NCI-H2227 (cell line): ENCODE results near the gene IRF2BPL.

Source experiments
- DNase-seq: peaks from one replicate; lab custom pipeline; 2025; ENCODE audit not compliant: unreplicated experiment; lab: John Stamatoyannopoulos, UW

IRF2BPL gene

DNA sequence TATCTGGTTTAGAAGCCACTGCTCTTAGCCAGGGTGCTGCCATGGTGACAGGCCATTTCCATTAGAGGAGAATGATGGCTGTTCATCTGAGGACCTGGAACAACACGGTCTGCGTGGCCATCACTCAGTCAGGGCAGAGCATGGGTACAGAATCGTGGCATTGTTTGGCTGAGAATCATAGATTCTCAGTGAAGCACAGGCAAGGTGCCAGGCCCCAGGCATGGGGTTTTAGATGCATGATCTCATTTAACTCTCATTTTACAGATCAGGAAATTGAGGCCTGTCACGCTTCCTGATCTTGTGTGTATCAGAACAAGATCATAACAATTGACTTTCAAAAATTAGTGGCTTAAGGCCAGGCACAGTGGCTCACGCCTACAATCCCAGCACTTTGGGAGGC lies 26.8 kb upstream of the IRF2BPL start:
- no peak for DNase-seq

GRCh38 chr14:77053046-77053841 lies 24.7 kb upstream of the IRF2BPL start:
- no peak for DNase-seq

- DNase-seq = no peak
Measured at GRCh38 chr14:77052281-77053044, 24.0 kb upstream of the IRF2BPL start.

- DNase-seq = no peak
Measured at GRCh38 chr14:77051116-77051515, 22.6 kb upstream of the IRF2BPL start.

GRCh38 chr14:77046721-77047120 lies 18.2 kb upstream of the IRF2BPL start:
- no peak for DNase-seq

GRCh38 chr14:77045238-77046162 lies 17.0 kb upstream of the IRF2BPL start:
- no peak for DNase-seq

GRCh38 chr14:77044783-77045237 lies 16.3 kb upstream of the IRF2BPL start:
- no peak for DNase-seq

GRCh38 chr14:77043984-77044485 lies 15.5 kb upstream of the IRF2BPL start:
- no peak for DNase-seq

GRCh38 chr14:77043177-77043983 lies 14.9 kb upstream of the IRF2BPL start:
- DNase-seq = no peak

- DNase-seq = peak; percentile 46
Measured at GRCh38 chr14:77041881-77042545, 13.5 kb upstream of the IRF2BPL start.

DNA sequence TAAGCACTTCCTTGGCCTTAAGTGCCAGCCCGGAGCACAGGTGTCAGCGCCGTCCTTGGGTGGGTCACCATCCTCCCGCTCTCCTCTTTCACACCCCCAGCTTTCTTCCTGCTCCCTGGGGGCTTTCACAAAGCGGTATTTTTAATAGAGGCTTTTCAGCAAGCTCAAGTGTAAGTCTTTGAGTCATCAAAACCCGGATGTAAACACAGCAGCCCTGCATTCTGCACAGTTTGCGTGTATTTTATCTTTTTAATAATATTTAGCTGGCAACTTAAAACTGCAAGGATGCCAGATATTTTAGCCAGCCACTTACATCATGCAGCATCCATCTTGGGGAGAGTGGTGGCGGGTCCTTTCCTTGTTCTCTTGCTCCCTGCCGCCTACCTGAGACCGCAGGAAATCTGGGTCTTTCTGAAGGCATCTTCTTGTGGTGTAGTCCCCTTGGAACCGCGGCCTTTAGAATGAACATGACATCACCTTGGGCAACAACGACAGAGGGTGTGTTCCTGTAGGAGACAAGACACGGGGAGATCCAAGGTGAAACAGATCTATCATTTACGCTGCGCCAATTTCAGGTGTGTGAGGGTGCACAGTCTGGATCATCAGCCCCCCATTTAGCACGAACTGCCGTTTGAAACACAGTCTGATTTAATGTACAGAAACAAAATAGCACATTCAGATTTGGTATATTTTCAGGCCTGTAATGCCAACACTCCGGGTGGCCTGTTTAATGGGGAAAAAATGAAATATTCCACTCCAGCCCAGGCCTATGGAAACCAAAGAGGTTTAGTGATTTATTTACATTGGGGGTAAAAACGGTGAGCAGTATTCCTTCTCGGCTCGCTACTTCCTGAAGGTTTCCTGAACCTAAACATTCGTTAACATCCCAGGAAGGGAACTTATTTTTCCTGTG lies 12.5 kb upstream of the IRF2BPL start:
- DNase-seq = no peak

DNA sequence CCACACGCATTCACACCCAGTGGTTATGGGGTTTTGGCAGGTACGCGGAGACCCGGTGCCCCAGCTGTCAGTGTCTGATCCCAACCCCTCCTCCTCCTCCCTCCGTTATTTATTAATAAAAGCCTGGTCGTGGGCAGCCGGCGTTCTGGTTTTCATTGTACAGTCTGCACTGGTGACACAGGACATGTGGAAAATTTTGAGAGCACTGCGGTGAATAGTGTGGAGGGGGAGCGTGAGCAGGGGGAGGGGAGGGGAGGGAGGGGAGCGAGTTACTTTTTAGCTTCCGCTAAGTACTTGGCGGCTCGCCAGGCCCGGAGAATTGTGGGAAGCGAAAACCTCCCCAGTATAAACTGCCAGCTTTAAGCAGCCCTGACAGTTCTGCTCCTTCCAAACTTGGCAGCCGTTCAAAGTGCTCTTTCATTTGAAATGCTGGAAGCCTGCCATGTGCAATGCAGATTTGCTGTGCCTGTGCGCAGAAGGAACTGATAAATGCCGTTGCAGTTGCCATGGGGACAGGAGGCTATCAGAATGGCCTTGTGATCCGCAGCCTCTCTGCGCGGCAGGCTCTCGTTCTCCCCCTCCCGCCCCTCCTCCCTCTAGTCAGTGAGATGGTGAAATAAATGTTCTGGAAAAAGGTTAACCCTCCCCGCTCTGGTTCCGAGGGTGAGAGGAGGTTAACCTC lies 11.7 kb upstream of the IRF2BPL start:
- DNase-seq = peak; percentile 99

- DNase-seq = no peak
Measured at GRCh38 chr14:77039285-77040058, 11.0 kb upstream of the IRF2BPL start.

GRCh38 chr14:77037938-77038568 lies 9.5 kb upstream of the IRF2BPL start:
- DNase-seq = no peak

- peak; percentile 65 for DNase-seq
Measured at GRCh38 chr14:77037215-77037937, 8.9 kb upstream of the IRF2BPL start.
